22Rv1 (cell line): ENCODE measurements around the gene TMEM236.
A peak's percentile ranks its signal among the peaks of the same experiment; 100 is the strongest.

Source experiments
- H3K27ac ChIP-seq: fragments of 450-650 bp; 2 replicates; pipeline ENCODE4 v1.5.1; 2017
- CTCF ChIP-seq: fragments of 450-650 bp; IDR thresholded peaks from 2 replicates; pipeline ENCODE4 v1.5.1; 2017; ENCODE audit warnings: mild to moderate bottlenecking
- ZFX ChIP-seq: fragments of 450-650 bp; IDR thresholded peaks from 2 replicates; pipeline ENCODE4 v1.6.1; 2017; ENCODE audit warnings: antibody characterized with exemption, borderline replicate concordance

The TMEM236 gene

GRCh38 chr10:17835688-17836087 lies 83.7 kb downstream of the TMEM236 start:
- TF ChIP-seq ZFX = no peak
- TF ChIP-seq CTCF = no peak
- H3K27ac ChIP-seq = no peak overlapping the region

- TF ChIP-seq ZFX (no peak), CTCF (no peak)
- no peak overlapping the region for H3K27ac ChIP-seq
Measured at GRCh38 chr10:17836942-17837341, 84.9 kb downstream of the TMEM236 start.

GRCh38 chr10:17838080-17838648 lies 86.2 kb downstream of the TMEM236 start:
- TF ChIP-seq ZFX (no peak), CTCF (no peak)
- no peak overlapping the region for H3K27ac ChIP-seq

GRCh38 chr10:17841050-17841449 lies 89.0 kb downstream of the TMEM236 start:
- H3K27ac ChIP-seq = no peak overlapping the region
- TF ChIP-seq CTCF (no peak), ZFX (no peak)

- no peak overlapping the region for H3K27ac ChIP-seq
- TF ChIP-seq ZFX = no peak
- no peak for TF ChIP-seq CTCF
Measured at GRCh38 chr10:17842641-17843040, 90.6 kb downstream of the TMEM236 start.

- H3K27ac ChIP-seq = no peak overlapping the region
- TF ChIP-seq CTCF = peak; percentile 76
- no peak for TF ChIP-seq ZFX
Measured at GRCh38 chr10:17847585-17848296, 95.7 kb downstream of the TMEM236 start.

GRCh38 chr10:17848646-17849045 lies 96.6 kb downstream of the TMEM236 start:
- no peak for TF ChIP-seq ZFX
- no peak for TF ChIP-seq CTCF
- H3K27ac ChIP-seq = no peak overlapping the region
